Mesothelial cell of epicardium (in vitro differentiated cells): Measurements from ENCODE around the gene SGSM2. TPM values are rescaled to one million over a fixed set of nuclear protein-coding genes. Genes with fewer than 3 reads are reported as not detected.
A peak's percentile ranks its signal among the peaks of the same experiment; 100 is the strongest.

Experiments
- DNase-seq, 2 experiments: peaks; one replicate each; pipeline ENCODE4 v3.0.0; 2021; ENCODE audit warnings: low spot score in 2 of 2; ENCODE audit not compliant: unreplicated experiment in 2 of 2
- H3K27ac Mint-ChIP-seq: 2 replicates; pipeline ENCODE4 v1.8.0; 2021; ENCODE audit warnings: mixed read lengths
- H3K27me3 Mint-ChIP-seq: 2 replicates; pipeline ENCODE4 v1.8.0; 2021; ENCODE audit warnings: low read depth, mixed read lengths
- H3K36me3 Mint-ChIP-seq: 2 replicates; pipeline ENCODE4 v1.8.0; 2021; ENCODE audit warnings: mixed read lengths
- H3K4me1 Mint-ChIP-seq: 2 replicates; pipeline ENCODE4 v1.8.0; 2021; ENCODE audit warnings: mixed read lengths
- H3K4me3 Mint-ChIP-seq: 2 replicates; pipeline ENCODE4 v1.8.0; 2021; ENCODE audit warnings: mild to moderate bottlenecking, moderate library complexity, mixed read lengths
- H3K9me3 Mint-ChIP-seq: 2 replicates; pipeline ENCODE4 v1.8.0; 2021; ENCODE audit warnings: mixed read lengths
- total RNA-seq: library from RNA; stranded (reverse); gene quantifications from 3 replicates; pipeline ENCODE4 v1.2.1, GENCODE V29; 2021
- TF ChIP-seq, protein P1 (sequence below): fragments of 200-600 bp; sonication (generic); IDR thresholded peaks from one replicate; pipeline ENCODE4 v1.5.0; 2021; ENCODE audit warnings: antibody characterized with exemption; ENCODE audit not compliant: unreplicated experiment

Gene SGSM2
- total RNA-seq, 1 donor from 2014 or later, result 79.2 TPM

DNA sequence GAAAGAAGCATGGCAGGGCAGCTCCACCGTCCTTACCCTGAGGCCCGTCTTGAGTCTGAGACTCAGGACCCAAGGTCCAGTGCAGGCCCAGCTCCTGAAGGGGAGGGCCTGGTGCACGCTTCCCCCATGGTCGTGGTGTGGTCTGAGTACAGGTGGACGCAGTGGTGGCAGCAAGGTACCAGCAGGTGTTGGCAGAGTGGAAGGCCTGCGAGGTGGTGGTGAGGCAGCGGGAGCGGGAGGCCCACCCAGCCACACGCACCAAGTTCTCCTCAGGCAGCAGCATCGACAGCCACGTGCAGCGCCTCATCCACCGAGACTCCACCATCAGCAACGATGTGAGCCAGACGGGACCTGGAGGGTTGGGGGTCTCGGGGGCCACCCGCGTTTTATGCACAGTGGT lies 35.9 kb downstream of the SGSM2 start:
- Mint-ChIP-seq H3K4me3 (no peak overlapping the region), H3K27me3 (no peaks in the 10 kb centered on the region), H3K9me3 (no peaks in the 10 kb centered on the region), H3K4me1 (peaks cover 8% of the 10 kb centered on the region), H3K36me3 (no peaks in the 10 kb centered on the region), H3K27ac (no peak overlapping the region)
- no peak for DNase-seq
- TF ChIP-seq, protein P1, sequence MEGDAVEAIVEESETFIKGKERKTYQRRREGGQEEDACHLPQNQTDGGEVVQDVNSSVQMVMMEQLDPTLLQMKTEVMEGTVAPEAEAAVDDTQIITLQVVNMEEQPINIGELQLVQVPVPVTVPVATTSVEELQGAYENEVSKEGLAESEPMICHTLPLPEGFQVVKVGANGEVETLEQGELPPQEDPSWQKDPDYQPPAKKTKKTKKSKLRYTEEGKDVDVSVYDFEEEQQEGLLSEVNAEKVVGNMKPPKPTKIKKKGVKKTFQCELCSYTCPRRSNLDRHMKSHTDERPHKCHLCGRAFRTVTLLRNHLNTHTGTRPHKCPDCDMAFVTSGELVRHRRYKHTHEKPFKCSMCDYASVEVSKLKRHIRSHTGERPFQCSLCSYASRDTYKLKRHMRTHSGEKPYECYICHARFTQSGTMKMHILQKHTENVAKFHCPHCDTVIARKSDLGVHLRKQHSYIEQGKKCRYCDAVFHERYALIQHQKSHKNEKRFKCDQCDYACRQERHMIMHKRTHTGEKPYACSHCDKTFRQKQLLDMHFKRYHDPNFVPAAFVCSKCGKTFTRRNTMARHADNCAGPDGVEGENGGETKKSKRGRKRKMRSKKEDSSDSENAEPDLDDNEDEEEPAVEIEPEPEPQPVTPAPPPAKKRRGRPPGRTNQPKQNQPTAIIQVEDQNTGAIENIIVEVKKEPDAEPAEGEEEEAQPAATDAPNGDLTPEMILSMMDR, result no peak

DNA sequence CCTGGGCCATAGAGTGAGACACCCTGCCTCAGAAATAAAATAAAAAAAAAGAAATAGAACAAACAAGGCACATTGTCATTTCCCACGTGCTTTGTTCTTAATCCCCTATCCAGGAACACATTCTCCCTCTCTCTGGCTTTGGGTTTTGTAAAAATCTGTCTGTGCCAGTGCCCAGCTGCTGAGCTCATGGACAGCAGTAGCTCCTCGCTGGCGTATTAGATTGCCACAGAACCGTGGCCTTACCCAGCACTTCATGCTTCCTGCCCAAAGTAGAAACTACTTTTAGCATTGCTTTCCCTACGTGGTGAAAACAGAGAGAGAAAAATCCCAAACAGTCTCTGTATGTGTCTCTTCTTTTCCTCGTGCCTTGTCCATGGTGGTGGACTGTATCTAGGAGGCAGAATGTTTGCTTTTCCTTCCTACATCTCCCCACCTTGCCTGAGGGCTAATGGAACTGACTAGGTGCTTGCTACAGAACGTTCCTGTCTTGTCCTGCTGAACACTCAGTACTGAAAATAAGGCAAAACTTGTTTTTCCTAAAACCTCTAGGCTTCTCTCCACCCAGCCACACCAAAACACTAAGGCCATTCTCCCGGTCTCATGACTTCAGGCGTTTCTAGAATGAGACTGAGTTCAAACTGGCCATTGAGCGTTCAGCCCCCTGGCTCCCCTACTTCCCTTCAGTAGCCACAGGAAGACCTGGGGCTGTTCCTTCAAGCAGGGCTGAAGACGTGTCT lies 37.4 kb downstream of the SGSM2 start:
- Mint-ChIP-seq H3K4me3 (no peak overlapping the region), H3K4me1 (peaks cover 8% of the 10 kb centered on the region), H3K27ac (peak overlapping the region; percentile 39), H3K36me3 (peaks cover 3% of the 10 kb centered on the region), H3K9me3 (no peaks in the 10 kb centered on the region), H3K27me3 (no peaks in the 10 kb centered on the region)
- TF ChIP-seq, protein P1, result no peak
- DNase-seq, result no peak

DNA sequence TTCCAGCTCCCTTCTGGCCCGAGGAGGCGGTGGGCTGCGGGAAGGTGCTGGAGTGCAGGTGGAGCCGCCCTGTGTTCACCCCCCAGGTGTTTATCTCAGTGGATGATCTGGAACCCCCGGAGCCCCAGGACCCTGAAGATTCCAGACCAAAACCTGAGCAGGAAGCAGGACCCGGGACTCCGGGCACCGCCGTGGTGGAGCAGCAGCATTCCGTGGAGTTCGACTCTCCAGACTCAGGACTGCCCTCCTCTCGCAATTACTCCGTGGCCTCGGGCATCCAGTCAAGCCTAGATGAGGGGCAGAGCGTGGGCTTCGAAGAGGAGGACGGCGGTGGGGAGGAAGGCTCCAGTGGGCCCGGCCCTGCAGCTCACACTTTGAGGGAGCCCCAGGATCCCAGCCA lies 38.1 kb downstream of the SGSM2 start:
- Mint-ChIP-seq H3K4me3 (no peak overlapping the region), H3K4me1 (peaks cover 8% of the 10 kb centered on the region), H3K27me3 (no peaks in the 10 kb centered on the region), H3K36me3 (peaks cover 3% of the 10 kb centered on the region), H3K27ac (no peak overlapping the region), H3K9me3 (no peaks in the 10 kb centered on the region)
- TF ChIP-seq, protein P1, result no peak
- DNase-seq, result no peak

DNA sequence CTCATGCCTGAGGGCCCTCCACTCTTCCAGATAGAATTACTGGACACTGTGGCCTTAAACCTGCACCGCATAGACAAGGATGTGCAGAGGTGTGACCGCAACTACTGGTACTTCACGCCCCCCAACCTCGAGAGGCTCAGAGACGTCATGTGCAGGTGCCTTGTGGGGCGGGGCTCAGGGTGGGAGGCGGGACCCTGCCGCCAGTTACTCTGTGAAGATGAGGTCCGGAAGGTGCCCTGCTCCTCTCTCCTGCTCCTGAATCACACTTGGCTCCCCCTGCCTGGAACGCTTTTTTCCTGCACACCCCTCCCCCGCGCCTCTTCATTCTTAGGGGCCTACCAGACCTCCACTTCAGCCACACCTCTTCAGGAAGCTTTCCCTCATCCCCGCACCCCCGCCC lies 38.8 kb downstream of the SGSM2 start:
- no peak overlapping the region for H3K27ac Mint-ChIP-seq
- H3K9me3 Mint-ChIP-seq, result no peaks in the 10 kb centered on the region
- H3K4me3 Mint-ChIP-seq, result no peak overlapping the region
- H3K36me3 Mint-ChIP-seq, result peaks cover 3% of the 10 kb centered on the region
- DNase-seq, result no peak
- TF ChIP-seq, protein P1, result no peak
- no peaks in the 10 kb centered on the region for H3K27me3 Mint-ChIP-seq
- peaks cover 8% of the 10 kb centered on the region for H3K4me1 Mint-ChIP-seq

DNA sequence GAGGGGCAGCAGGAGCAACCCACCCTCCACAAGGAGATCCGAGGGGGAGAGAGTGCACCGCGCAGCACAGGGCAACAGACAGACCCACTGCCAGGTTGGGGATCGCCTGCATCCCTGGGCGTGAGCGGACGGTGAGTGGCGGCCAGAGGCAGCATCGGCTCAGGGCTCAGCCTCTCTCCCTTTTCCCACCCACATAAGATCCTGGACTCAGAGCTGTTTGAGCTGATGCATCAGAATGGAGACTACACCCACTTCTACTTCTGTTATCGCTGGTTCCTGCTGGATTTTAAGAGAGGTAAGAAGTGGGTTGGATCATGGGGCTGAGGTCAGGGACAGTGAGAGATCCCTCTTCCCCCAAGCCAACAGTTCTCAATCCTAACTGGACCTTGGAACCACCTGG lies 40.4 kb downstream of the SGSM2 start:
- DNase-seq, result no peak
- peaks cover 3% of the 10 kb centered on the region for H3K36me3 Mint-ChIP-seq
- TF ChIP-seq, protein P1, result no peak
- no peak overlapping the region for H3K4me3 Mint-ChIP-seq
- H3K4me1 Mint-ChIP-seq, result peaks cover 8% of the 10 kb centered on the region
- no peak overlapping the region for H3K27ac Mint-ChIP-seq
- no peaks in the 10 kb centered on the region for H3K9me3 Mint-ChIP-seq
- no peaks in the 10 kb centered on the region for H3K27me3 Mint-ChIP-seq
